HL-60/S4 (cell line): ENCODE data around the gene TSPAN15.

Experiments used
- in situ Hi-C: fragments of 300-500 bp; cut with MboI; formaldehyde crosslinking; loops from 2 replicates; pipeline ENCODE4 v1.14.3; 2022; ENCODE audit warnings: low sequenced_read_pairs

The TSPAN15 gene

GRCh38 chr10:69499726-69500689, 48.7 kb downstream of the TSPAN15 start:
- in situ Hi-C loops: loop anchor here (5.0 kb wide), 1 partner anchor 68 kb away; no protein-coding TSS in a partner anchor

GRCh38 chr10:69500864-69501468, 49.7 kb downstream of the TSPAN15 start:
- in situ Hi-C loops: loop anchor here (5.0 kb wide), 1 partner anchor 69 kb away; no protein-coding TSS in a partner anchor

DNA sequence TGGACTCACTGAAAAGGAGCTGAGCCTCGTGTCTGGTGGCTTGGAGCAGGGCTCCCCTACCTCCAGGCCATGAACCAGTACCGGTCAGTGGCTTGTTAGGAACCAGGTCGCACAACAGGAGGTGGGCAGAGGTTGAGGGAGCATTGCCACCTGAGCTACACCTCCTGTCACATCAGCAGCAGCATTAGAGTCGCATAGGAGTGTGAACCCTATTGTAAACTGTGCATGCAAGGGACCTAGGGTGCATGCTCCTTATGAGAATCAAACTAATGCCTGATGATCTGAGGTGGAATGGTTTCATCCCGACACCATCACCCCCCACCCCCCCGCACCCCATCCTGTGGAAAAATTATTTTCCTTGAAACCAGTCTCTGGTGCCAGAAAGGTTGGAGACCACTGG, 50.4 kb downstream of the TSPAN15 start:
- in situ Hi-C loops: loop anchor here (5.0 kb wide), 1 partner anchor 69 kb away; no protein-coding TSS in a partner anchor

DNA sequence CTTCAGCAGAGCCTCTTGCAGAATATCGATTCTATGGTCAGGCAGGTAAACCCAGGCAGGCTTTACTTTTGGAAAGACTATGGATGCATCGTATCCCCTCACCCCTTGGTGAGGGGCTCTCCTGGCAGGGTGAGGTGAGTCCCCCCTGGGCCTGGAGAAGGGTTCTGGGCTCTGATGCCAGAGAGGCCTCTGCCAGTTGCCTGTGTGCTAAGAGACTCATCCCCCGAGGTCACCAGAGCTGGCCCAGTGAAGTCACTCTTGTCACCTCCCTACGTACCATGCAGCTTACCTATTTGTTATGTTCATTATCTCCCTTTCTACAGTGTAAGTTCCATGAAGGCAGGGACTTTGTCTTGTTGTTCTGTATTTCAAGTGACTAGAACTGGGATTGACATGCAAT, 51.3 kb downstream of the TSPAN15 start:
- in situ Hi-C loops: loop anchor here (5.0 kb wide), 1 partner anchor 70 kb away; no protein-coding TSS in a partner anchor

DNA sequence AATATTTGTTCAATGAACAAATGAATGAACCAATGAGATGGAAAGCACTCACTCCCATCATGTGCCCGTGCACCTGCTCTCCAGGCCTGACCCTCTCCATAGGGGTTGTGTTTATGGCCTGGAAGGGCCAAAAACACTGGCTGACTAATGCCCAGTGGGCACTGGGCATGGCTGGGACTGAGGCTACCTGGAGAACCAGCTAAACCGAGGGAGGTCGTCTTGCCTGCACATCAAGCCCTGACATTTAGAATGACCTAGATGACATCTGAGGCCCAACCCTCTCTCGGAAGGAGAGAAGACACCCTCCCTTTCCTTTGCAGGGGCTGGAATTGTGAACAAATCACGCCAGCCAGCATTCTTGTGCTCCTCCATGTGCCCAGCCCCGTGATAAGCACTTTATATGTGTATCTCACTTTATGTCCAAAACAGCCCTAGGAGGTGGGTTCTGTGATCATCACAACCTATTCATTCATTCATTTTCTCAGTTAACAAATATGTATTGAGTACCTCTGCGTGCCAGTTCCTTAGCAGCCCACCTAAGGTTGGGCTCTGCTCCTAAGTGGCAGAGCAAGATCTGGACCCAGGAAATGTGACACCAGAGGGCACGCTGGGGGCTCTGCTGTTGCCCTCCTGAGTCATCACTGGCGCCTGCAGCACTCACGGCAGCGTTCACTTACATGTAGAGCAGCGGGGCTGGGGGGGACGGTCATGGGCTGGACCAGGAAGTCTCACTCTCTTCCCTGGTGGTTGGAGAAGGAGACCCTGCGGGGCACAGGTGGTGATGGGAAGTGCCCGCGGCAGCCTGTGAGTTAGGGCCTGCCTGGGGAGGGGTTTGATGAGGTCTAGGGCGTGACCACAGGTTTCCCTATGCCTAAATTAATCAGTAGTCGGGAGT, 52.0 kb downstream of the TSPAN15 start:
- in situ Hi-C loops: loop anchor here (5.0 kb wide), 1 partner anchor 71 kb away; no protein-coding TSS in a partner anchor

- in situ Hi-C loops: loop anchor here (5.0 kb wide), 1 partner anchor 72 kb away; no protein-coding TSS in a partner anchor
These were observed 52.6 kb downstream of the TSPAN15 start for GRCh38 chr10:69503896-69504265.

DNA sequence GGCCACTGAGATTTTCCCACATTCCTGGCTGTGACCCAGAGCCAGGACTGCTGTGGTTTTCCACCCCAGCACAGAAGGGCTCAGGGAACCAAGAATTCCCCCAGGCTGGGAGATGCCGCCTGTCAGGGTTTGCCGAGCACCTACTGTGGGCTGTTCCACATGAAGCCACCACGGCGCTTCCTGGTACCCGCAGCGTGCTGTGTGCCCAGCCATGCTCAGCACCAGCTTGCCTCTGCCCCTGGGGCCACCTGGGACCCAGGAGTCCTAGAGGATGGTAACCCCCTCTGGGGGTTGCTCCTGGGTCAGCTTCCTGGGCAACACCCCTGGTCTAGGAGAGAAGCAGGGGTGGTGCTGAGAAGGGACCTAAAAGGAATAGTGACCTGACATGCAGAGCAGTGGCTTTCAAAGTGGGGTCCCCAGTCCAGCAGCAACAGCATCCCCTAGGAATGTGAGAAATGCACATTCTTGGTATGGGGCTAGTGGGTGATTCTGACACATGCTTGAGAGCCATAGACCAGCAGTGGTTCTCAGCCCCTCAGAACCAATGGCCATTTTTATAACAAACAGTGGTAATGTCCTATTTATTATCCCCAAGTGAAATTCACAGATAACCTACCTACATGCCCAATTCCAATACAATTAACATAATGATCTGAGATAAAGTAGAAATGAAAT, 53.4 kb downstream of the TSPAN15 start:
- in situ Hi-C loops: loop anchor here (5.0 kb wide), 1 partner anchor 72 kb away; no protein-coding TSS in a partner anchor

GRCh38 chr10:69505636-69506318, 54.5 kb downstream of the TSPAN15 start:
- in situ Hi-C loops: no loop called here

- in situ Hi-C loops: no loop called here
These were observed 55.2 kb downstream of the TSPAN15 start for GRCh38 chr10:69506487-69506833.

DNA sequence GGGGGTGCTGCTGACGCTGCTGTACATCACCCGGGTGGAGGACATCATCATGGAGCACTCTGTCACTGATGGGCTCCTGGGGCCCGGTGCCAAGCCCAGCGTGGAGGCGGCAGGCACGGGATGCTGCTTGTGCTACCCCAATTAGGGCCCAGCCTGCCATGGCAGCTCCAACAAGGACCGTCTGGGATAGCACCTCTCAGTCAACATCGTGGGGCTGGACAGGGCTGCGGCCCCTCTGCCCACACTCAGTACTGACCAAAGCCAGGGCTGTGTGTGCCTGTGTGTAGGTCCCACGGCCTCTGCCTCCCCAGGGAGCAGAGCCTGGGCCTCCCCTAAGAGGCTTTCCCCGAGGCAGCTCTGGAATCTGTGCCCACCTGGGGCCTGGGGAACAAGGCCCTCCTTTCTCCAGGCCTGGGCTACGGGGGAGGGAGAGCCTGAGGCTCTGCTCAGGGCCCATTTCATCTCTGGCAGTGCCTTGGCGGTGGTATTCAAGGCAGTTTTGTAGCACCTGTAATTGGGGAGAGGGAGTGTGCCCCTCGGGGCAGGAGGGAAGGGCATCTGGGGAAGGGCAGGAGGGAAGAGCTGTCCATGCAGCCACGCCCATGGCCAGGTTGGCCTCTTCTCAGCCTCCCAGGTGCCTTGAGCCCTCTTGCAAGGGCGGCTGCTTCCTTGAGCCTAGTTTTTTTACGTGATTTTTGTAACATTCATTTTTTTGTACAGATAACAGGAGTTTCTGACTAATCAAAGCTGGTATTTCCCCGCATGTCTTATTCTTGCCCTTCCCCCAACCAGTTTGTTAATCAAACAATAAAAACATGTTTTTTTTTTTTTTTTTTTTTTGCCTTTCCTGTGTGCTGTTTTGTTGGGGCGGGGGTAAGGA, 55.8 kb downstream of the TSPAN15 start:
- in situ Hi-C loops: no loop called here

GRCh38 chr10:69508738-69509340, 57.6 kb downstream of the TSPAN15 start:
- in situ Hi-C loops: no loop called here

DNA sequence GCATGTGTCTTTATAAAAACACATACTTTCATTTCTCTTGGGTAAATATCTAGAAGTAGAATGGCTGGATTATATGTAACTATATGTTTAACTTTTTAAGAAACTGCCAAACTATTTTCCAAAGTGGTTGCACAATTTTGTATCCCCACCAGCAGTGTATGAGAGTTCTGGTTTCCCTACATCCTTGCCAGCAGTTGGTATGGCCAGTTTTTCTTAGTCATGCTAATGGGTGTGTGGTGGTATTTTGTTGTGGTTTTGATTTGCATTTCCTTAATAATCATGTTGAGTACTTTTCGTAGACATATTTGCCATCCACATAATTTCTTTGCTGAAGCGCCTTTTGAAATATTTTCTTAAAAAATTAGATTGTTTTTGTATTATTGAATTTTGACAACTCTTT, 61.6 kb downstream of the TSPAN15 start:
- in situ Hi-C loops: loop anchor here (10.0 kb wide), 1 partner anchor 268 kb away; no protein-coding TSS in a partner anchor

DNA sequence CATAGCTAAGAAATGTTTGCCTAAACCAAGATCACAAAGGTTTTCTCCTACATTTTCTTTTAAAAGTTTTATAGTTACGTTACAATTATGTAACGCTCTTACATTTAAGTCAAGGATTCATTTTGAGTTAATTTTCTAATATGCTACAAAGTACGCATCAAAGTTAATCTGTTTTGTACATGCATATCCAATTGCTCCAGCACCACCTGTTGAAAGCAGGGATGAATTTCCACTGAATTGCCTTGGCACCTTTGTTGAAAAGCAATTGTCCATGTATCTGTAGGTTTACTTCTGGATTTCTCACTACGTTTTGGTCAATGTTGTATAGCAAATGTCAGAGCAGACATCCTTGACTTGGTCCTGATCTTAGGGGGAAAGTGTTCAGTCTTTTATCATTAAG, 62.4 kb downstream of the TSPAN15 start:
- in situ Hi-C loops: loop anchor here (10.0 kb wide), 1 partner anchor 269 kb away; no protein-coding TSS in a partner anchor

- in situ Hi-C loops: loop anchor here (5.0 to 10.0 kb wide), 2 partner anchors 122 to 271 kb away; no protein-coding TSS in a partner anchor
These were observed 64.5 kb downstream of the TSPAN15 start for GRCh38 chr10:69515699-69516259.

GRCh38 chr10:69516316-69516715, 65.1 kb downstream of the TSPAN15 start:
- in situ Hi-C loops: loop anchor here (5.0 to 10.0 kb wide), 2 partner anchors 121 to 272 kb away; no protein-coding TSS in a partner anchor

DNA sequence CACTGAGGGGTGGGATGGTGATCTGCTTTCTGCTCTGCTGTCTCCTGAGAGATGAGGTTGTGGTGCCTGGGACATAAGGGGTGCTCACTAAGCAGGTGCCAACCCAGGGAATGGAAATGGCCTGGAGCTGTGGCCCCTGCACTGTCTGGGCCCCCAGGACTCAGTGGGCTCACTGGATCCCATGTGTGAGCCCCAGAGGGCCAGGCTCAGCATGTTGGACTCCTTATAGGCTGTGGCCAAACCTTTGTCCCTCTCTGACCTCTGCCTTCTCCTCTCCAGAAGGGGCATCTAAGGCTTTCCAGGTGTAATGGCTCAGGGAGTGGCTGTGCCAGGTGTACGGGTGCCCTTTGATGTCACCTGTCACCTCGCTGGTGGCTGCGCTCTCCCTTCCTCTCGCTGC, 65.5 kb downstream of the TSPAN15 start:
- in situ Hi-C loops: loop anchor here (5.0 to 10.0 kb wide), 2 partner anchors 121 to 272 kb away; no protein-coding TSS in a partner anchor

GRCh38 chr10:69517271-69517848, 66.1 kb downstream of the TSPAN15 start:
- in situ Hi-C loops: loop anchor here (5.0 to 10.0 kb wide), 2 partner anchors 120 to 273 kb away; no protein-coding TSS in a partner anchor
